Activated CD4-positive, CD25-positive, alpha-beta regulatory T cell treated with anti-CD3 and anti-CD28 coated beads, Interleukin-2, amount 50 U/mL, for 24 hours (primary cell): Measurements from ENCODE around the gene ZNF740.
"Not testable (repeated sequence)": the region's sequence is repeated elsewhere in the genome, so short reads cannot be mapped to it uniquely, and the experiment has no call there.

Experiments used
- ATAC-seq, 2 donors: fragments of 150-1000 bp; cut with Tn5 transposase; one replicate each; pipeline ENCODE4 v1.10.0; 2021; ENCODE audit warnings: mild to moderate bottlenecking in 1 of 2, moderate library complexity in 1 of 2

The ZNF740 gene

DNA sequence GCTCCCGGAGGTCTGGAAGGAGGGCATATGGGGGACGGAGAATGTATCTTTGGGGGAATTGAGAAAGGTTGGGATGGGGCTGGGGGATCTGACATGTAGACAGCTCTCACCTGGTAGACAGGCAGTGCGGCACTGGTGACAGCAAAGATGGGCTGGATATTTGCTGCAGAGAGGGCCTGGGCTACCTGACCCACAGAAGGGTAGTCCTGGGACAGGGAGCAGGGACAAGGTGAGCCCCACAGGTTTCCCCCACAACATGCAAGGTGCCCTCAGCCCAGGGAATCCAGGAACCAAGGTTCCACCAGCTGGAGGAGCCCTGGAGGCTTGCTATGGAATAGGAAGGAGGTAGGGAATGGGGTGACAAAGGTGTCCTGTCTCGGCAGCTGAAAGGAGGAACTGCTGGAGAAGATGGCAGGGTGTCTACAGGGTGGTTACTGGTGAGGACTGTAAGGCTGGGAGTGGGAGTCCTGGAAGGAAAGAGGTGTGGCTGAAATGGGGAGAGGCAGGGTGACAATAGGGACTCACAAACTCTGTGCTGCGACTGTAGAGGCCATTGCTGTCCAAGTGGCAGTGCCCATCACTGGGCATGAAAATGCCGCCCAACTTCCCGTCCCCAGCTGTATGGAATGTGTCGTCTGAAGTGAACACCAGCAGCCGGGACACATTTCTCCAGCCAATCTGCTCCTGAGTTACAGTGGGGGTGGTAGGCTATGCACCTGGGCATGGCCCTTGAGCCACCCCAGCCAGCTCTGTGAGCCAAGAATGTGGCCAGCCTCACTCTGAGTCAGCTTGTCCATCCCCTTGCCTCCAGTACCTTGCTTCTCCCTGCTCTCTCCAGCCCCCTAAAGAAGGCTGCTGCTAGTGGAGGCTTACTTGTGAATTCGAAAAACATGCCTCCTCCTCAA is 15.2 kb downstream of the ZNF740 start:
- ATAC-seq, result no peak

DNA sequence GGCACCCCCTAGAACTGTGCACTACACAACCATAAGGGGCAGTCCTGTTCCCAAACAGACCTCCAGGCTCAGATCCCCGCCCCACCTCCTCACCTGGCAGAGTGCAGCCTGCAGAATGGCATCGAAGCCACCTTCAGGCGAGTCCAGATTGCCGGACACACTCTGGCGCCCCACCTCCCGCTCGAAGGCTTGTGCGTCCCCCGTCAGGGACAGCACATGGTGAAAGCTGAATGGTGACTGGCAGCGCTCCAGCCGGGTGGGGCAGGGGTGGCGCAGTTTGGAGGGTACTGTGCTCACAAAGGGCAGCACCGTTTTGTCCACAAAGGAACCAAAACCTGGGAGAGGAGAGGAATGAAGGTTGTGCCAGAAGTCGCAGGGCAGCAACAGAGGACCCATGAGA is 16.0 kb downstream of the ZNF740 start:
- ATAC-seq, result no peak

DNA sequence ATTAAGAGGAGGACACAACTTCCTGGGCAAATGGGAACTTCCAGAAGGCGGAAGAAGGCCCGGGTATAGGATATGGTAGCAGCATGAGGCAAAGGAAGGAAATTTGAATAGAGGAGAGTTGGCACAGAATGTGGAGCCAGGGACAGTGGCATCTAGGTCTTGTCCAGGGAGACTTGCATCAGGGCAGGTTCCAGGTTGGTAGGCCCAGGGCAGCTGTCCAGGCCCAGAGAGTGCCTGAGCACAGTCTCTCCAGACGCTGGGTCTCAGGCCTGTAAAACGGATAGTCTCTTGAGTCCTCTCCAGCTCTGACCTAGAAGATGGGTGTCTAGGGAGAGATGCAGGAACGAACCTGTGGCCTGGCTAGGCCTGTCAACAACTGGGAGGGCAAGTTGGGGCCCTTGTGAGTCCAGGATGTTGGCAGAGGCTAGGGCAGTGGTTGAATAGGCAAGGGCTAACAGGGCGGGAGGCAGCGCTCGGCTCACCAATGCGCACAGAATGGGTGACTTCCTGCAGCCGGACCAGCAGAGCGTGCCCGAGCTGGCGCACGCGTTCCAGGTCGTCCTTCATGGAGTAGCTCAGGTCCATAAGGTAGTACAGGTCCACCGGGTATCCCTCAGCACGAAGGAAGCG is 16.6 kb downstream of the ZNF740 start:
- ATAC-seq, result no peak

DNA sequence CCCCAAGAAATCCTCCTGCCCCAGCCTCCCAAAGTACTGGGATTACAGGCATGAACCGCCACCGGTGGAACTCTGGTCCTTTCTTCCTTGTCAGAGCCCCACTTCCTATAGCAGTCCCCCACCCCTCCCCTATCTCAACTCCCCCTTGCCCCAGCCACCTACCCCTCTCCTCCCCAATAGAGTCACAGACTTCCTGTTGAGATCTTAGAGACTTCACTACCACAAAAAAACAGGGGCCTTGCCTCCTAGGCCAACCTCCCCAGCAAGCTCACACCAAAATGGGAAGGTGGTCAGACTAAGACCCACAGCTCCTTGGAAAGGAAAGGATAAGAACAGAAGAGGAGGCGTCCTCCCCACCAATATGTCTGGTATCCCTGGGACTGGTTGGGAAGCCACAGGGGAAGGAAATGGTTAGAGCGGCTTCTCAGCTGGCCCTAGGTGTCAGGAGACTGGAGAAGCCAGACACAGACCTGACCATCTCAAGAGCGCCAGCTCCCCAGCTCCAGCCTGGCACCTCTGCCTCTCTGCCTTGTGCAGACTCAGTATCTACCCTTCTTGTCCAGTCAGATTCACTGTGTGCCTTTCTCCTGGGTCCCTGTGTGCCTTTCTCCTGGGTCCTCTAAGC is 18.1 kb downstream of the ZNF740 start:
- ATAC-seq, result peak in 1 of 2 donors; percentile 16

DNA sequence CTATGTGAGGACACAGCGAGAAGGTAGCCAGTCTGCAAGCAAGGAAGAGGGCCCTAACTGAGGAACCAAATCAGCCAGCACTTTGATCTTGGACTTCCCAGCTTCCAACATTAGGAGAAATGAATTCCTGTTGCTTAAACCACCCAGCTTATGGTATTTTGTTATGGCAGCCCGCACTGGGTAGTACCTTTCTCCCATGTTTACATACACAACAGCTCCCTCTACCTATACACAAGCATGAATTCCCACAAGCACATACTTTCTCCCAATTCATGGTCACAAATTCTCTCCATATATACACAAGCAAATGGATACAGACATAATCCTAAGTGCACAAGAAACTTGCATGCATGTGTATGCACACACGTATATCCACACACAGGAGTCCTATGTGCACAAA is 19.2 kb downstream of the ZNF740 start:
- ATAC-seq, result no peak

DNA sequence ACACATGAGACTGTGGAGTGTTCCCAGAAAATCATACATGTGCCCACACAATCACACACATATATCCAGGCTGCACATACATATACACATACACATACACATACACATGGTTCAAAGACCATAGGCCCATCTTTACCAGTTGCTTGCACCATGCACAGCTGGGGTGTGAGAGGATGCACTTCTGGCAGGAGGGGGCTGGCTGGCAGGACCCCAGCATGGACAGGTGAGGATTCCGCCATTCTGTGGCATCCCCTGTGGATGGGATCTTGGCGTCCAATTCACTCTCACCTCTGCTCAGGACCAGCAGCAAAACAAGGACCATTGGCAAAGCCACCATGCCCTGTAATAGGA is 19.6 kb downstream of the ZNF740 start:
- ATAC-seq, result no peak

DNA sequence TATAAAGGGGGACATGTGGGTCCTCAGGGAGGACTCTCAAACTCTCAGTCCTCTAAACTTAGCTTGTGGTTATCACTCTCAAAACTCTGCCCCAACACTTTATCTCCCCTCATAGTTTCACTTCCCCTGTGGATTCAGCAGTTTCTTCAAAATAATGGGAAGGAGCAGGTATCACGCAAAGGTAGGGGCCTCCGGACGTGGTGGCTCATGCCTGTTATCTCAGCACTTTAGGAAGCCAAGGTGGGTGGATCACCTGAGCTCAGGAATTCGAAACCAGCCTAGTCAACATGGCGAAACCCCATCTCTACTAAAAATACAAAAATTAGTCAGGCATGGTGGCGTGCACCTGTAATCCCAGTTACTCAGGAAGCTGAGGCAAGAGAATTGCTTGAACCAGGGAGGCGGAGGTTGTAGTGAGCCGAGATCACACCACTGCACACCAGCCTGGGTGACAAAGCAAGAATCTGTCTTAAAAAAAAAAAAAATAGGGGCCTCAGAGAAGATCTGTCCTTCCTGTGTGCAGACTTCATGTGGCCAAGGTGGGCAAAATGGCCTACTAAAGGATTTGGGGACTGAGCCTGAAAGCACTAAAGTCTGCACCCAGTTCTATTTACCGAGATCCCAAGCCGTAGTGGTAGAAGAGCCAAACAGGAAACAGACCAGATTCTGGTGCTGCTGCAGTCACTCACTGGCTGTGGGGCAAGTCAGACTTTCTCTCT is 20.1 kb downstream of the ZNF740 start:
- peak; percentile 39 to 52 for ATAC-seq

DNA sequence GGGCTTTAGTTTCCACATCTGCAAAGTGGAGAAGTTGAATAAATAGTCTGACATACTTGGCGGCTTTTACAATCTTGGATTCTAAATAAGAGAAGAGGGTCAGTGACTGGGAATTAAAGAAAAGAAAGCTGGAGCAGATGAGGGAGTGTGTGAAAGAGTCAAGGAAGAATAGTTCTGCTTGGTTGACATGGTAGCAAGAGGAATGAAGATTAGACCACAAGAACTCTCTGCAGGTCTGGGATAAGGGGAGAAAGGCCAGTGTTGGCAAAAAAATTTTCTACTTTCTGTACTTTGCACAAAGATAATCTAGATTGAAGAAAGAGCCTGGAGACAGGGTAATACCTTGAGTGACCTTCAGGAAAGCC is 20.6 kb downstream of the ZNF740 start:
- ATAC-seq, result no peak

DNA sequence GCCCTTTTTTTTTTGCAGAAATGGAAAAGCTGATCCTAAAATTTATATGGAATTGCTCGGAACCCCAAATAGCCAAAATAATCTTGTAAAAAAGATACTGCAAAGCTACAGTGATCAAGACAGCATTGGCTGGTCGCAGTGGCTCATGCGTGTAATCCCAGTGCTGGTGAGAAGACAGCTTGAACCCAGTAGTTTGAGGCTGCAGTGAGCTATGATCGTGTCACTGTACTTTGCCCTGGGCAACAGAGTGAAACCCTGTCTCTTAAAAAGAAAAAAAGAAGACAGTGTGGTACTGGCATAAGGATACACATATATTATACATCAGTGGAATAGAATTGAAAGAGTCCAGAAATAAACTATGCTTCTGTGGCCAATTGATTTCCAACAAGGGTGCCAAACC is 21.1 kb downstream of the ZNF740 start:
- no peak for ATAC-seq

DNA sequence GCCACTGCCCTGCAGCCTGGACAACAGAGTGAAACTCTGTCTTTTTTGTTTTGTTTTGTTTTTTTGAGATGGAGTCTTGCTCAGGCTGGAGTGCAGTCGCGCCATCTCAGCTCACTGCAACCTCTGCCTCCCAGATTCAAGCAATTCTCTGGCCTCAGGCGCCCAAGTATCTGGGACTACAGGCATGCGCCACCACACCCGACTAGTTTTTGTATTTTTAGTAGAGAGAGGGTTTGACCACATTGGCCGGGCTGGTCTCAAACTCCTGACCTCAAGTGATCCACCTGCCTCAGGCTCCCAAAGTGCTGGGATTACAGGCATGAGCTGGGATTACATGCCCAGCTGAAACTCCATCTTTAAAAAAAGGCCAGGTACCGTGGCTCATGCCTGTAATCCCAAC is 21.8 kb downstream of the ZNF740 start:
- not testable (repeated sequence) for ATAC-seq

DNA sequence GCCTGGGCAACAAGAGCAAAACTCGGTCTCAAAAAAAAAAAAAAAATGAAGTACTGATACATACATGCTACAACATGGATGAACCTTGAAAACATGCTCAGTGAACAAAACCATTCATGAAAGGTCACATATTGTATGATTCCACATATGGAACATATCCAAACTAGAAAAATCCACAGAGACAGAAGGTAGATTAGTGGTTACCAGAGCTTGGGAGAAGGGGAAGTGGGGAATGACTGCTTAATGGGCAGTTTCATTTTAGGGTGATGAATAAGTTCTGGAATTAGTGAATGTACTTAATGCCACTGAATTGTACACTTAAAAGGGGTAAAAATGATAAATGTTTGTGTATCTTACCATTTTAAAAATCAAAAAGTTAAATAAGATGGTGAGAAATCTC is 23.8 kb downstream of the ZNF740 start:
- ATAC-seq, result no peak

DNA sequence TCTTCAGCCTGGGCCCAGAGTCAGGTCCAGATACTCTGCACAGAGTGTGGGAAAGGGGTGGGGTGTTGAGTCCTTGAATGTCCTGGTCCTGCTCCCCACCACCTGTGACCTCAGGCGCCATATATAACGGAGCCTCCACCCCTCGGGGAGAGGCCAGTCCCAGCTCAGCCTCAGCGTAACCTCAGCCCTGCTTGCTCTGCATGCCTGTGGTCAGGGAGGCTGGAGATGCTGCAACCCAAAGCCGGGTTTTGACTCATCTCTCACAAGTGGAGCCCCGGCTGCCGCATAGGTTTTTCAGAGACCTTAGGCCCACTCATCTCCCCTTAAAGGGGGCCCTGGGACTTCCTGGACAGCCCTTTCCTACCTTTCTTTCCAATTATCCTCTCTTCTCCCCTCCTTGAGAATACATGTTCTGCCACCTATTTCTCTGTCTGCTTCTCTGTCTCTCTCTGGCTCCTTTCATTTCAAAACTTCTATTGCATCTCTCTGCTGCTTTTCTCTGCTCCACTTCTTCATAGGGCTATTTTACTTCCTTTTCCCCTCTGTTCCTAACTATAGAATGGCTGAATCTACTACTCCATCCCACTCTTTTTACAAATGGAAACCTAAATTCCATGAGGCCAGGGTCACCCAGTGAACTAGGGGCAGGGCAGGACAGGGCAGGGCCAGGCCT is 25.4 kb downstream of the ZNF740 start:
- peak; percentile 80 to 83 for ATAC-seq

DNA sequence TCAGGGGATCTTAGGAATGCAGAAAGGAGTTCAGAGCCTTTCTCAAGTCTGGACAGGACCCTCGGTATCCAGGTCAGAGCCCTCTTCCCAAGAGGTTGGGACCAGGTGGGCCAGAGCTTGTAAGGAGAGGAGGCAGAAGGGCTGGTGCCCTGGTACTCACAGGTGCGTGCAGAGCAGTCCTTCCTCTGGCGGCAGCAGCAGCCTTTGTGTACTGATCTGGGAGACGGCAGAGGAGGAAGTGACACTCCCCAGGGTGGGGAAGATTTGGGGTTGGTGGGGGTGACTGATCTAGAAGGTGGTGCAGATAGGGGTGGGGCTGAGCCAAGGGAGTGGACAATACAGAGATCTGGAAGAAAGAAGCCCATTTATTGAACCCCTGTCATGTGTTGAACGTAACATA is 26.5 kb downstream of the ZNF740 start, which contains the start of gene ITGB7:
ITGB7 (minus strand) TSS at position 210 of the 400 bp plus-strand sequence. CDS start 6,808 bp downstream, outside the sequence.
- ATAC-seq, result peak; percentile 61 to 68

DNA sequence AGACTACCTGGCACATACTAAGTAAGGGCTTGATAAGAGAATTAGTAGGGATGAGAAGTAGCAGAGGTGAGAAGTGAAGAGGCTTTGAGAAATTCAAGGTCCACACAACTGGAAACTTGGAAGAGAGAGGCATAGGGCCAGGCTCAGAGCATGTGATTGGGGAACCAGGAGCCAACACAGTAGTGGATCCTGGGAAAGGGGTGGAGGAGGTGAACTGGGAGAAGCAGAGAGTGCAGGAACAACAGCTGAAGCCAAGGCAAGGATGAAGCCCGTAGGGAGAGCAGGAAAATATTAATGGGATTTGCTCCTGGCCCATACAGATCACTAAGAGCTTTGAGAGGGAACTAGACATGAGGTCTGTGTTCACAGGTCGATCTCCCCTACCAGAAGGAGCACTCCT is 27.9 kb downstream of the ZNF740 start:
- no peak for ATAC-seq

DNA sequence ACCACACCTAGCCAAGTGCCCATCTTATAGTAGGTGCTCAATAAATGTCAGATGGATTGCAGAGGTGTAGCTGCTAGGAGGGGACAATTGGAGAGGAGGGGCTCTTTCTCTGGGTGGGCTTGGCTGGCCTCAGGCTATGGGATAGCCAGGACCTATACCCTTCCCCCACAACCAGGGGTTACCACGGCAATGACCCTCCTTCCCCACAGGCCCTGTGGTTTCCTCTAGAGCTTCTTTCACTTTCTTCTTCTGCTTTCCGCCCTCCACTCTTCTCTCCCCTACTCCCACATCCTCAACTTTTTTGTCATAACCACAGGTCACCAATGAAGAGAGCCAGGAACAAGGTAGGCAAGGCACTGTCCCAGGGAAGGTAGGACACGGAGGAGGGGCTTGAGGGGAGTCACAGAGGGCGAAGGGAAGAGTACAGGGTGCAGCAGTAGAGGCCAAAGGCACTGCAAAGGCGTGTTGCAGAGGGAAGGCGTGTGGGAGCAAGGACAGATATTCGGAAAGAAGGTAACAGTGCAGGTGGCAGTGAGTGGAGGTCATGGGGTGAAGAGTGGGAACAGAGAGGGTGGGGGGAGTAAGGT is 28.4 kb downstream of the ZNF740 start:
- peak; percentile 27 to 28 for ATAC-seq

DNA sequence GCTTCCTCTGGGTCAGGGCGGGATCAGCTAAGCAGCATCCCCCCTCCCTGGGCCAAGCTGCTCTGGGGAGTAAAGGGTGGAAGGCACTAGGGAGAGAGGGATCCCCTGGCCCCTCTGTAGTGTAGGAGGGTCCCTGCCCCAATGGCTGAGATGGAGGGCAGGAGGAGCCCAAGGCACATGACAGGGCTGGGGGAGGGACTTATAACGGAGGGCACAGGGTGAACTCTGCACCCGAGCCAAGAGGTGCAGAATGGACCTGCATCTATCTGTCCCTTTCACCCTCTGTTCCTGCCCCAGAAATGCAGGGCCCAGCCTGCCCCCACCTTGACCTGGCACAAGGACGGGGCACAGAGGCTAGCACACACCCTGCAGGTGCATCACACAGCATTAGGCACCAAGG is 30.3 kb downstream of the ZNF740 start:
- no peak for ATAC-seq

DNA sequence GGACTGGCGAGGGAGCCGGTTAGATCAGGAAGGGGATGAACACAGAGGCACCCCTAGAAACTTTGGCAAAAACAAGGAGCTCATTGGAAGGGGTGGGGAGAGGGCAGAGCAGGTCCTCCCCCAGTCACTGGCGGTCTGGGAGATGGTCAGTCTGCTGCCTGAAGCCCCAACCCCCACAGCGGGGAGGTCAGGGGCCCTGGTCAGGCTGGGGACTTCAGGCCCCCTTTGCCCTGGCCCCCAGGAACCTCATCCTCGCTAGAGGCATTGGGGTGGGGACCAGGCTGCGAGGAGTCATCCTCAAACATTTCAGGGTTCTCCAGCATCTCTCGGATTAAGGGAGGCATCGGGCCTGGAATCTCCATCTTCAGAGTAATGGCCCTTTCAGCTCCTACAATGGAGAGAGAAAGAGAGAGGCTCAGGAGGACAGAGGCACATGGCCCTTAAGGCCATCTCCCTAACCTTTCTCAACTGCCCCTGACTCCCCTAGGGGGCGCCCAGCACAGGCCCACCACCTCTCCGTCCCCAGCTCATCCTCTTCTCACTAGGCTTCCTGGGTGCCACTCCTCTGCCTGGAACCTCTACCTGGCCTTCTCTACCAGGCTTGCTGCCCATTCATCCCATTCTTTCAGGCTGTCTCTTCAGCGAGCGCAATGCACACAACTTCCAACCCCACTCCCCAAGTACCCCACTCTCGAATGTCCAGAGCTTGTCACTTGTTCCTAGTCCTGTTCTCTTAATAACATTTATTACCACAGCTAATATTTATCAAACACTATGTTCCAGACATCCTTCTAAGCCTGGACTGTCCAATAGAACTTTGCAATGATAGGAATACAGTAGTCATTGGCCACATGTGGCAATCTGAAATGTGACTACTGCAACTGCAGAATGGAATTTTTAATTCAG is 31.2 kb downstream of the ZNF740 start:
- no peak for ATAC-seq

DNA sequence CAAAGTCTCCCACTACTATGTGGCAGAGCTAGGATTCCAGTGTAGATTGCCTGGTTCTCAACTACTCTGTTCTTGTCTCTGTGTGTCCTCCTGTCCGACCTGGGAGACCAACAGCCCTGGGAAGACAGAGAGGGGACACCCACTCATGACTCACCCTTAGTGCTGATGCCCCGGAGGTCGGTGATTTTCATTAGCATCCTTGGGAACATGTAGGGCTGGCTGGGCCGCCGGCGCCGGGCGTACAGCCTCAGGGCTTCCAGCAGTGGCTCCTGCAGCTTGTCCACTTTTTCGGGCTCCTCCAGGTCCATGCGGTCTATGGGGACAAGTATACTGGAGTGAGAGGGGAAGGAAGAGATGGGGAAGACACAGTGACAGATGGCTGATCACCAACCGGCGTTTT is 32.4 kb downstream of the ZNF740 start:
- no peak for ATAC-seq

DNA sequence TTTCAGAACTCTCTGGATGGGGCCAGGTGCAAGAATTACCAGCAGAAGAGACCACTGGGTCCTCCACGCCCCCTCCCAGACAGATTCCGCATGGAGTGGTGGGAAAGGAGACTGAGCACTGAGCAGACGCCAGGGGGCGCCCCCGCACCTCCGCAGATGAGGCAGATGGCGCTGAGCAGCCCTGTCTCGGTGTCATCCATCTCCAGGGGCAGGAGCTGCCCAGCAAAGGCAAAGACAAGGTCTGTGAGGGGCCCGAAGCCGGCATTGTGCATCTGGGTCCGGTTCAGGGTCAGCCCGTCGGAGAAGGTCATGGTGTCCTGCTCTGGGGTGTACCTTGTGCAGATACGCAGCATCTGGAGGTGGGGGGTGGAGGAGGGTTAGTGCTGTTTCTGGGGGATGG is 32.8 kb downstream of the ZNF740 start:
- ATAC-seq, result peak; percentile 76 to 80

DNA sequence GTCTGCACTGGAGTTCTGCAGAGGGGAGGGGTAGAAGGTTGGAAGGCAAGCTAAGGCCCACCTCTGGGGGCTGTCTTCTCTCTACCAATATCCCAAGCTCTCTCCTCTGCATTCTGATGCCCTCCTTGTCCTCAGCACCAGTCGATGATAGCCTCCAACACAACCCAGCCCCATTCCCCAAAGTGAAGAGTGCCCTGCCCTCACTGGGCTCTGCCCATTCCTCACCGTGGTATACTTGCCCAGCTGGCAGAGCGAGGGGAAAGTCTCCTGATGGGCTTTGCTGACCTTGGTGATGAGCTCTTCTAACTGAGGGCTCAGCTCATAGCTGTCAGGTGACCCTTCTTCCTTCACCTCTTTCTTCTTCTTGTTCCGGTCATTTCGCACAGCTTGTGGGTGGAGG is 33.7 kb downstream of the ZNF740 start:
- no peak for ATAC-seq
